Vagina (tissue), 2 donors: Measurements from ENCODE around the gene LHCGR. TPM values are rescaled to one million over a fixed set of nuclear protein-coding genes. Genes with fewer than 3 reads are reported as not detected.

Experiments
- DNase-seq, 2 donors: peaks; one replicate each; pipeline ENCODE4 v3.0.0-alpha.2; 2017; ENCODE audit errors: extremely low spot score in 2 of 2
- H3K27ac ChIP-seq: fragments of 200-600 bp; sonication (generic); one replicate; pipeline ENCODE4 v1.5.1; 2019
- H3K27me3 ChIP-seq: fragments of 200-600 bp; sonication (generic); one replicate; pipeline ENCODE4 v1.5.1; 2019
- H3K36me3 ChIP-seq, 2 donors: fragments of 200-600 bp; sonication (generic); one replicate each; pipeline ENCODE4 v1.5.1; 2017 to 2019
- H3K4me1 ChIP-seq: fragments of 200-600 bp; sonication (generic); one replicate; pipeline ENCODE4 v1.5.1; 2019
- H3K4me3 ChIP-seq, 2 donors: fragments of 200-600 bp; sonication (generic); 1 replicate in 1 of 2; 2 replicates in 1 of 2; pipeline ENCODE4 v1.5.1; 2016 to 2019
- H3K9me3 ChIP-seq: fragments of 200-600 bp; sonication (generic); one replicate; pipeline ENCODE4 v1.5.1; 2019
- CTCF ChIP-seq, 3 experiments: fragments of 450-650 bp in 2 of 3; fragments of 200-600 bp in 1 of 3; sonication (generic) in 1 of 3; IDR thresholded peaks; one replicate each; pipeline ENCODE4 v1.5.1; 2017 to 2019; ENCODE audit warnings: antibody characterized with exemption in 3 of 3, mild to moderate bottlenecking in 2 of 3, moderate library complexity in 2 of 3
- POLR2A ChIP-seq, 2 donors: fragments of 450-650 bp; IDR thresholded peaks; one replicate each; pipeline ENCODE4 v1.6.1; 2017; ENCODE audit warnings: antibody characterized with exemption in 2 of 2, mild to moderate bottlenecking in 2 of 2, moderate library complexity in 2 of 2
- POLR2AphosphoS5 ChIP-seq, 2 donors: sonication (generic); formaldehyde crosslinking; IDR thresholded peaks; one replicate each; pipeline ENCODE4 v1.9.0; 2017; ENCODE audit warnings: antibody characterized with exemption in 2 of 2, mild to moderate bottlenecking in 2 of 2, low read depth in 1 of 2; ENCODE audit not compliant: insufficient read depth in 1 of 2
- intact Hi-C: fragments of 100-400 bp; cut with DNase I; formaldehyde crosslinking; loops from one replicate; pipeline ENCODE4 v1.15.1; 2023
- total RNA-seq: library from RNA; depleted of rRNA; stranded (reverse); fragments of >200 nt; gene quantifications from one replicate; pipeline ENCODE4 v1.2.3, GENCODE V29; 2016

Gene LHCGR
- total RNA-seq, 1 donor from 2014 or later = not detected

- no peak for TF ChIP-seq POLR2AphosphoS5 (IDR thresholded peaks at IDR 0.05; ENCODE audit: insufficient read depth in 1 of 2, low read depth in 1 of 2)
- no peak for TF ChIP-seq CTCF (IDR thresholded peaks at IDR 0.05)
- no peak for TF ChIP-seq POLR2A (IDR thresholded peaks at IDR 0.05)
- intact Hi-C loops = no loop called here
- H3K4me3 ChIP-seq = no peak overlapping the region
- no peaks in the 10 kb centered on the region for H3K27me3 ChIP-seq
- H3K4me1 ChIP-seq = no peaks in the 10 kb centered on the region
- no peak for DNase-seq
- H3K36me3 ChIP-seq = no peaks in the 10 kb centered on the region
- no peak overlapping the region for H3K27ac ChIP-seq
- H3K9me3 ChIP-seq = no peaks in the 10 kb centered on the region
These were observed 56.1 kb downstream of the LHCGR start for GRCh38 chr2:48699348-48699930.

DNA sequence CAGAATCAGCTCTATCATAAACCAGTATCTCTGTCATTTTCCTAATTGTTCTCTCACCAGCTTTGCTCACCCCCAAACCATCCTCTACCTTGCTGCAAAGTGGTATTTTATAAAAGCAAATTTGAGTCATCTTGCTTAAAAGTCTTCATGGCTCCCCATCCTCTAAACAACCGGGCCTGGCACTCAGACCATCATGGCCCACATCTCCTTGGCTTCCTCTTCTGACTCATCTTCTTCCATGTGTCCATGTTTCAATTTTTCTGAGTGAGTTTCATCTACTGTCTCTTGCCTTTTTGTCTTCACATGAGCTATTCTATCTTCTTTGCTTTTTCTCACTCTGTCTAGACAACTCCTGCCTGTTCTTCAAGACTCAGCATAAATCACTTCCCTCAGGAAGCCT lies 58.6 kb downstream of the LHCGR start:
- H3K4me1 ChIP-seq = no peaks in the 10 kb centered on the region
- TF ChIP-seq POLR2AphosphoS5 (IDR thresholded peaks at IDR 0.05; ENCODE audit: insufficient read depth in 1 of 2, low read depth in 1 of 2) (no peak), CTCF (IDR thresholded peaks at IDR 0.05) (no peak), POLR2A (IDR thresholded peaks at IDR 0.05) (no peak)
- H3K27me3 ChIP-seq = no peaks in the 10 kb centered on the region
- no peaks in the 10 kb centered on the region for H3K36me3 ChIP-seq
- H3K4me3 ChIP-seq = no peak overlapping the region
- no peak for DNase-seq
- H3K27ac ChIP-seq = no peak overlapping the region
- H3K9me3 ChIP-seq = no peaks in the 10 kb centered on the region
- intact Hi-C loops = no loop called here

DNA sequence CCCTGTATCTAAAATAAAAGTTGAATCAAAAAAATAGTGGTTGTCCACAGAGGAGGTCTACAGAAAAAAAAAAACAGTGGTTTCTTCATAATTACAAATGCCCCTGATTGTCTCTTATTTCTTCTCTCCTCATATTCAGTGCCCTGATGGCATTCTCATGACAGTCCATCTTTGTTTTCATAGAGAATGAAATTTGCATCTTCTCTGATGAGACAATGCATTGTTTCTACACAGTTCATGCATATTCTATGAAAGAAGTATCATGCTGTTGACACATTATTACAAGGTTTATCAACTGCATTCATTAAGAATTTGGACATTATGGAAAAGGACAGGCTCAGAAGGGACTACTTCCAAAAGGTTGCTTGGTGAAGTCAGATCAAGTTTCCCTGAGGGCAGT lies 59.5 kb downstream of the LHCGR start:
- H3K4me3 ChIP-seq = no peak overlapping the region
- no peaks in the 10 kb centered on the region for H3K36me3 ChIP-seq
- intact Hi-C loops = no loop called here
- no peak for TF ChIP-seq POLR2AphosphoS5 (IDR thresholded peaks at IDR 0.05; ENCODE audit: insufficient read depth in 1 of 2, low read depth in 1 of 2)
- no peaks in the 10 kb centered on the region for H3K27me3 ChIP-seq
- DNase-seq = no peak
- H3K4me1 ChIP-seq = no peaks in the 10 kb centered on the region
- H3K27ac ChIP-seq = no peak overlapping the region
- H3K9me3 ChIP-seq = no peaks in the 10 kb centered on the region

- Histone ChIP-seq H3K36me3 (no peaks in the 10 kb centered on the region), H3K27ac (no peak overlapping the region), H3K27me3 (no peaks in the 10 kb centered on the region), H3K4me3 (no peak overlapping the region), H3K9me3 (no peaks in the 10 kb centered on the region), H3K4me1 (no peaks in the 10 kb centered on the region)
- no peak for TF ChIP-seq POLR2A (IDR thresholded peaks at IDR 0.05)
- TF ChIP-seq CTCF (IDR thresholded peaks at IDR 0.05) = no peak
- no peak for TF ChIP-seq POLR2AphosphoS5 (IDR thresholded peaks at IDR 0.05; ENCODE audit: insufficient read depth in 1 of 2, low read depth in 1 of 2)
- intact Hi-C loops = no loop called here
- no peak for DNase-seq
These were observed 61.4 kb downstream of the LHCGR start for GRCh38 chr2:48694149-48694548.

DNA sequence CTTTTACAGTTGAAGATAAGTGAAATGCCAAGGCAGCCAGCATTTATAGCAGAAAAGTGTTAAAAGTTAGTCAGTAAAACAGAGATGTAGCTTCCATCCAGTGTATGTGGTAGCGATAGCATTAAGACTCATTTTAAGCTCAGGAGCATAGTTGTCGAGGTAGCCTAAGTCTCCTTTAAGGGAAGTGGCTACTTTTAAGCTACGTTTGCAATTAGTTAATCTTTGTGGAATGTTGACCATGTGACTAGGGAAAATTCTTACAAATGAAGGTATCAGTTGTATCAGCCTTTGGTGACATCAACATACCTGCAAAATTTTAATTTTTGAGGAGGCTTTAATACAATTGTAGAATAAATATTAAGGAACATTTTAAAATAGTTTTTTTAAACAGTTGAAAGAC lies 61.9 kb downstream of the LHCGR start:
- intact Hi-C loops = no loop called here
- Histone ChIP-seq H3K4me3 (no peak overlapping the region), H3K4me1 (no peaks in the 10 kb centered on the region), H3K9me3 (no peaks in the 10 kb centered on the region), H3K36me3 (no peaks in the 10 kb centered on the region), H3K27me3 (no peaks in the 10 kb centered on the region), H3K27ac (no peak overlapping the region)
- no peak for DNase-seq
- TF ChIP-seq POLR2A (IDR thresholded peaks at IDR 0.05) = no peak
- TF ChIP-seq CTCF (IDR thresholded peaks at IDR 0.05) = no peak
- TF ChIP-seq POLR2AphosphoS5 (IDR thresholded peaks at IDR 0.05; ENCODE audit: insufficient read depth in 1 of 2, low read depth in 1 of 2) = no peak
